CD1c-positive myeloid dendritic cell (primary cell): Measurements from ENCODE around the gene CD226.
A peak's percentile ranks its signal among the peaks of the same experiment; 100 is the strongest.
"Not testable (repeated sequence)": the region's sequence is repeated elsewhere in the genome, so short reads cannot be mapped to it uniquely, and the experiment has no call there.

Source experiments
- DNase-seq: peaks from one replicate; pipeline ENCODE4 v3.0.0-alpha.2; 2016; ENCODE audit errors: extremely low spot score

Gene CD226

DNA sequence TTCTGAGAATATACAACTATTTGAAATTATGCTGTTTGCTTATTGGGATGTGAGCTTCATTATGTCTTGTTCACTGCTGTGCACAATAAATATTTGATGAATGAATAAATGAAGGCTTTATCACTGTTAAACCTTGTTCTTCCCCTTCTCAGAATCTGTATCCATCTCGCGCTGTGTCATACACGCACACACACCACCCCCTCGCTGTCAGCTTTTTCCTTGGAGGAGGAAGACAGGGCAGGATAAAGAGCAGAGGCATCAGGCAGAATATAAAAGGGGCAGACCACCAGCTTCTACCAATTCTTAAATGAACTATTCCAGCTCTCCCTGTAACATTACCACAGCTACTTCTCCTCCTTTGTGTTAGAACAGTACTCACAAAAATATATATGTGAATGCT is 75.0 kb downstream of the CD226 start:
- no peak for DNase-seq

DNA sequence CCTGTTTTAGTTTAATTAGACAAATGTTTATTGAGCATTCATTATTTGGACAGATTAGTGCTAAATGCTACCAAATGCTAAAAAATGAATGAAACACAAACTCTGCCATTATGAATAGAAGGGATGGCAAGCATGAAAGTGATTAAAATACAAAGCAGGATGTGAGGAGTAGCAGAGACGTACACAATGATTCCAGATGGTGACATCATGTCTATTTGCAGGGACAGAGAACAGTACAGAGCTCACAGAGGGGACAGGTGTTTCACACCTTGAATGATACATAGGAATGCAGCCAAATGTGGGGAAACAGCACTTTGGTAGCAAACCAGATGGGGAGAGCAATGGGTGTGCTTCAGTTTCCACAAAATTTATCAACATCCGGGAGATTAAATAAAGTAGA is 76.3 kb downstream of the CD226 start:
- no peak for DNase-seq

DNA sequence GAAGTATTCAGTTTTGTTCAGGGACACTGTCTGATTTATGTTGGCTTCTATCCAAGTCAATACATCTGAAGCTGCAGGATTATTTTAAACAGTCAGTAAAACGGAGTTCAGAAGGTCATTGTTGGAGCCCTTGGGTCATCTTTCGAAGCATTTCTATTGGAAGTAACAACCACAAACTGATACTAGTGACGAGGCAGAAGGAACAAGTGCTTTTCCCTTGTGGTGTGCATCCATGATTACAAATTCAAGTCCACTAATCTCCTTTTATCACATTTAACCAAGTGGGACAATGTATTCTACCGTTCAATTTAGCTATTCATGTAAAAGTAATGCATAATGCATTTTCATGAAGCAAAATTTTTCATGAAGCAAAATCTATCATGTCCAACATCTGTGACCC is 76.9 kb downstream of the CD226 start:
- DNase-seq: no peak

DNA sequence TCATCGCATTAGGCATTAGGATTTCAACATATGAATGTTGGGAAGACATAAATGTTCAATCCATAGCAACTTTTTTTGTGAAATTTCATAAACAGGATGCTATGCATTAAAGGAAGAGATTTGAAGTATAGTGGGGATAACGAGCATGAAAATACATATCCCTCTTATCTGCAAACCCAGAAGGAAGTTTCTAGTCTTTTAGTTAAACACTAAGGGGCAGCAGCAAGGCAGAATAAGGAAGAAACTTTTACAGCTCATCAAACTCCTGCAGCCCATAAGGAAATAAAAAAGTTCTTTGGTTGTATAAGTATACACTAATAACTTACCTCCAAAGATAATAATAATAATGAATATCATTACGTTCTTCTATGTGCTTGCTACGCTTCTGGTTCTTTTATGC is 81.5 kb downstream of the CD226 start:
- DNase-seq: no peak

DNA sequence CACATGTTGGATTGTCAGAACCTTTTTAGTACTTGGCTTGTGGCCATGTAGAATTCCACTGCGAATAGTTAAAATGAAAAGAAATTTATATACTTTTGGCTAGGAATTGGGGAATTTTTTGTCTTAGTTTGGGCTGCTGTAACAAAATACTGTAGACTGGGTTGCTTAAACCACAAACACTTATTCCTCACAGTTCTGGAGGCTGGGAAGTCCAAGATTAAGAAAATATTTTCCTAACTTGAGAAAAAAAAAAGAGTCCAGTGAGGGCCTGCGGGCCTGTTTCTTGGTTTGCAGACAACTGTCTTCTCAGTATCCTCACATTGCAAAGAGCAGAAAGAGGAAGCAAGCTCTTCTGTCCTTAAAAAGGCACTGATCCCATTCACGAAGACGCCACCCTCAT is 81.9 kb downstream of the CD226 start:
- DNase-seq: no peak

DNA sequence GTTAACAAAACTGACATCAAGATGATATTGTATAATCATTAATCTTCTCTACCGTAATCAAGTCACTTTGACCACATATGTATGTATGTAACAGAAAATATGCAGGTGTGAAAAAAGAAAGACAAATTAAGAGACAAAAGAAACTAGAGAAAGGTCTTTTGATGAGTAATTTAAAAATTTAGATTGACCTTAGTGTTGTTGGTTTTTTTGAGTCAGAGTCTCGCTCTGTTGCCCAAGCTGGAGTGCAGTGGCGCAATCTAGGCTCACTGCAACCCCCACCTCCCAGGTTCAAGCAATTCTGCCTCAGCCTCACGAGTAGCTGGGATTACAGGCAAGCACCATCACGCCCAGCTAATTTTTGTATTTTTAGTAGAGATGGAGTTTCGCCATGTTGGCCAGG is 82.9 kb downstream of the CD226 start:
- DNase-seq: not testable (repeated sequence)

DNA sequence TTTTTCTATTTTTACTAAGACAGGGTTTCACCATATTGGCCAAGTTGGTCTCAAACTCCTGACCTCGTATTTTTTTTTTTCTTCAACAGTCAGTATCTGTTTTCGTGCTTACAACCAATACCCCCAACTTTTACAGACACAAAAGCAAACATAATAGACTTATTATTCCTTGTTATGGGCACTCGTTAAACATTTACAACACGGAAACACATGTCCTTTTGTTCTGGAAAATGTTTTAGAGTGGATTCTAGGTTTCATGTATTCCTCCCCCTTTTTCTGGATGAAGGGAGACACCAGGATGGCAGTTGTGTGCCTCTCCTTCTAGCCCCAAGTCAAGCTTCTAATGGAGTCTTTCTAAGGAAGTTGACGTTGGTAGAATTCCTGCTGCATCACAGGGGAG is 88.8 kb downstream of the CD226 start:
- DNase-seq: no peak

DNA sequence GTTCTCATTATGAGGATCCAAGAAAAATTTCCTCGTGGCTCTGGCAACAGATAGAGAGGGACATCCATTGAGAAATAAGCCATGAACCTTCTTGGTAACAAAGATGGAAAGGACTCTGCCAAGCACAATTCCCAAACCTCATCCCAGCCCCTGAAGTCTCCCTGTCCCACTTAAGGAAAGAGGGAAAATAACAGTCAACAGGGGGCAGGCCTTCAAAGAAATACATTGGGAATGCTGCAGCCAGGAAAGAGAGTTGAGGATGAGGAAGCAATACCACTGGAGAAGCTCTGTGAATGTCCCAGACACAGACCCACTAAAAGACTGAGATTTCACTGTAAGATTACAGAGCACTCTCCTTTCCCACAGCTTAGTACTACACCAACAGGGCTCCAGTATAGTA is 93.2 kb downstream of the CD226 start:
- DNase-seq: no peak

DNA sequence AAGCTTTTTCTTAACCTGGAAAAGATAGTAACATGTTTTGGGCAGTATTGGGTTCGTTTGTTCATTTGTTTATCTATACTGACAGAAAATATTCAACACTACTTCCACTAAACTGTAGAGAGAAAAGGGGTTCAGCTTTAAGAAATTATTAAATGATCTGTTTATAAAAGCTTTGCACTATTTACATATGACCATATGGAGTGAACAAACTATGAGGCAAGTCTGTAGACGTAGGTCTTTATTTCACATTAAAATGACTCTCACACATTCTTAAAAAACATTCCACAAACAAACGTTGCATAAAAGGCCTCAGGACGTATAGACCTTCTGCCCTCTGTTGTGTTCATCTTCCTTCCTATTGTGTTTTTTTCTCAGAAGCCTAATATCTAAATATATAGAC is 94.6 kb downstream of the CD226 start:
- no peak for DNase-seq

DNA sequence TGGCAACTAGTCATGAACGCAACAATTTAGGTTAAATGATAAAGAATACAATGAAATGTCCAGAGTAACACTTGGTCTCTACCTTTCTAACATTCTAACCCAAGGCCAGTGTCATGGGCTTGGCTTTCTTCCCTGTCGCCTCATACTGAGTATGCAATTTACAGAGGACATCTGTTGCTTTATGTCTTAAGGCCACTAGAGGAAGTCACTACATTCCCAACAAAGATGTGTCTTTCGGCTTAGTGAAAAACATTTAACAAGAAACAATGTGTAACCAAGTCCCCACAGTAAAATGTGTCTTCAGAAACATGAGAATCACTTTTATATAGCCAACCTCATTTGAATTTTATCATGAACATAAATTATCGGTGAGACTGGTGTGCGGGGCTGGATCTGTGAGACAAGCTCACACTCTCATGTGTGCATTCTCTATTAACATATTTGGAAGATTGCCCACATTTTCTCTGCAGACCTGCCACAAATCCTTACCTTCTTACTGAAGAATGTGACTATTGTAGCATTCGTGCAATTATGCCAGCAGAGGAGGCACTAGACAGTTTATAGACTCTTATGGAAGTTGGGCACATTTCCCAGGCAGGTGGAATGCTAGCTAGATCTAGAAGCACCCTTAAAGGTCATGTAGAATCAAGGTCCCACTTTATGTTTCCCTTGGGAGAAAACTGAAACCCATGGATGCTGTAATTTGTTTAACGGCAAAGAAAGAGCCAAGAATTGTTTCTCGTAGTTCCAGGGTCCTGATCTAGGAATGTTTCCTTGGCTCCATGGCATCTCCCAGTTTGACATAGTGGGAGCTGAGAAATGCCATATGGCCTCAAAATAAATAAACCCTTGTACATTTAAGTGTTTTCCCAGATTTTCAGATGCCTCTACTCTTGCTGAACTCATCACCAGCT is 101.8 kb downstream of the CD226 start:
- no peak for DNase-seq

DNA sequence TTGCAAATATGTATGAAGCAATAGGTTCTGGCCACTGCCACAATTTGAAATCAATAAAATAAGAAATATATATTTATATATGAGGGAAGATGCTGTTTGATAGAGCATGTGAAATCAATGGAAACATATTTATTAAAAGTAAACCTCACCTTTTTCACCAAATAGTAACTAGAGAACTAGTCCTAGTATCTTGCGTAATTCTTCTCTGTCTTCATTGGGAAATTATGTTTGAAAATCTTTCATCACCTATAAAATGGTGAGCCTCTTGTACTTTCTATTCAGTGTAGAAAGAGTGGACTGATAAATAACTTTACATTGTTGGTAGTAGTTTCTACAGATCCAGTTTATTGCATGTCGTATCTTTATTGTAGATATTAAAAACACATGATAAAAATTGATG is 103.0 kb downstream of the CD226 start:
- DNase-seq: no peak

DNA sequence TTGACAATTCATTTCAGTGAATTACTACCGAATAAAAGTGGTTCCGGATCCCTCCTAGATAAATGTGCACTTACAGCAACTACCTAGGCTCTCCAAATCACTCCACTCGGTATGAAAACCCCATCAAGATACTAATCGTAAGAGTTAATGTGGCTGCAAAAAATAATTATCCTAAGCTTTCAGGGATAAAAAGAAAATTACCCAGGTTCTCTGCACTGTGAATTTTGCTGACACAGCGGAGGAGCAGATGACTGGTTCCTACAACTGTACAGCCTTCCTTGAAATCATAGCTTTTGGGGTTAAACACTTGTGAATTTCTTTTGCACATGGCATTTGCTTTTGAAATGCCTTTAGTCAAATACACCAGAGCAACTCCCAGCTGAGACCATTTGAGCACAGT is 104.7 kb downstream of the CD226 start:
- no peak for DNase-seq

DNA sequence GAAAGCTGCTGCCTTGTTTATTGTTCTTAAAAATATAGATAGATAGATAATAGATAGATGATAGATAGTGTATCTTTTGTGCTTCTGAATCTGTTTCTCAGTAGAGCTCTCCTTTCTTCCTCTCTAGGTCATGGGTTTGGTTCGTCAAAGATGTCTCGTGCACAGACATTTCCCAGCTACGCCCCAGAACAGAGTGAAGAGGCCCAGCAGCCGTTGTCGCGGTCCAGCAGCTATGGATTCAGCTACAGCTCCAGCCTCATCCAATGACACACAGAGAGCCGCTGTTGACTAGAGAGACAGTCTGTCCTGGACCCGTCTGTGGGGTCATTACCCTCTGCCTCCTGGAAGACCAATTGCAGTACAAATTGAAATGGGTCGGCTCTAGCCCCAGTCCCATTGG is 106.6 kb downstream of the CD226 start:
- DNase-seq: no peak

DNA sequence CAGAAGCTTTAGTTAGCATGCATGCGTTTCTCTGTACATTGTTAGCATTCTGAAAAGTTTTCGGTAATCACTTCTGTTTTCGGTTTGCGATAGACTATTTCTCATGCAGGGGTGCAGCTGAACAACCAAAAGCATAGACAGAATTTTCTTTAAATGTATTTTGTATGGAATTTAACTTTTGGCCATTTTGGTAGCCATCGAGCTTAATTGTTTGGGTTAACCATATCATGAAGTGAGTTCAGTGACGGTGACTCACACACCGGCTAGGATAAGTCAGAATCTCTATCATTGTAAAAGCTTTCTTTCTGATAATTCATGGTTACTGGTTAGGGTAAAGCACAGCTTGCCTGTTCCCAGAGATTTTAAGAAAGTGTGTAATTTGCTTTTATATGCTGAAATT is 107.2 kb downstream of the CD226 start:
- no peak for DNase-seq

DNA sequence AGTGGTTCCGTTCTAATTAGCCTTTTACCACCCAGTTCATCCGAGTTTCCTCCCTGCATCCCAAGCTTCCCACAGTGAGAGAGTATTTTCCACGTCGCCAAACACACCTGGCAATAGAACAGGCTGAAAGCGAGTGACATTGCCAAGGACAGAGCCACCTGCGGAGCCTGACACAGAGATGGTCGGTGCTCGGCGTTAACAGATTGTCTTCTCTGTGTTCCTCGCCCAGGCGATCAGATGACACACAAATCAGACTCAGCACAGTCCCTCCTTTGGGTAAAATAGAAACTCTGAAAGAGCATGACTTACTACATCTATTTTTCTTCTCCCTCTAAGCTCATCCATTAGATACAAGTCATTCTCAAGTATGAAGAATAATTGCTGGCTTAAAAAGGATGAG is 107.7 kb downstream of the CD226 start:
- DNase-seq: no peak

DNA sequence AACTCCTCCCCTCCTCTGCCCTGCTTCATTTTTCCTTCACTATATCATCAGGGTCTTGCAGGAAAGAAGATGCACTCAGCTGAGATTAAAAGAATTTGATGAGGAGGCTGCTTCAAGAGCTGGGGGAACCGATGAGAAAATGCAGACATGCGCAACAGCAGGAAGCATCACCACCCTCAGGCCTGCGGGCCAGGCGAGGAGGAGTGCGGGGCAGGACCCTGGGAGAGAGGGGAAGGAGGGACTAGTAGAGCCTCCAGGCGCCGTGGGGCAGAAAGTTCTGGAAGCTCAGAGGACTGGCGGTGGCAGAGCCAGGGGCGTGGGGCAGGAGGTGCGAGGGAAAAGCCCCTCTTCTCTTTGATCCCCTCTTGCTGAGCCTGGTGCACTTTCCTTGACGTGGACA is 108.2 kb downstream of the CD226 start:
- DNase-seq: no peak

DNA sequence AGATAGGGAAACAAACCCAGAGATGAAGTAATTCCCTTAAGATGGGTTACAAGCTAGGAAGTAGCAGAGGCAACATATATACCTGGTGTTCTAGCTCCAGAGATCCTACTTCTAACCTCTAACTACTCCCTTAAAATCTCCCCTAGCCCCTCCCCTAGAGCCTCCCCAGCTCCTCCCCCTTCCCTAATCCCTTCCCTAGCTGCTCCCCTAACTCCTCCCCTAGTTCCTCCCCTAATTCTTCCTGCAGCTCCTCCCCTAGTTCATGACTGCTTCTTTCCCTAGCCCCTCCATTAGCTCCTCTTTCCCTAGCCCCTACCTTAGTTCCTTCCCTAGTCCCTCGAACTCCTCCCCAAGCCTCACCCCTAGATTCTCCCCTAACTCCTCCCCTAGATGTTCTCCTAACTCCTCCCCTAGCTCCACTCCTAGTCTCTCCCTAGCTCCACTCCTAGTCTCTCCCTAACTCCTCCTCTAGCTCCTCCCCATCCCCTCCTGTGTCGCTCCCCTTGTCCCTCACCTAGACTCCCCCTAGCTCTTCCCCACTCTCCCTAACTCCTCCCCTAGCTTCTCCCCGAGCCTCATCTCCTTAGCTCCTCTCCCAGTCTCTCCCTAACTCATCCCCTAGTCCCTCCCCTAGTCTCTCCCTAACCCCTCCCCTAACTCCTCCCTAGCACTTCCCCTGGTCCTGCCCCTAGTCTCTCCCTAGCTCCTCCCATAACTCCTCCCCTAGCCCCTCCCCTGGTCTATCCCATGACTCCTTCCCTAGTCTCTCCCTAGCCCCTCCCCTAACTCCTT is 108.9 kb downstream of the CD226 start:
- peak; percentile 10 for DNase-seq

DNA sequence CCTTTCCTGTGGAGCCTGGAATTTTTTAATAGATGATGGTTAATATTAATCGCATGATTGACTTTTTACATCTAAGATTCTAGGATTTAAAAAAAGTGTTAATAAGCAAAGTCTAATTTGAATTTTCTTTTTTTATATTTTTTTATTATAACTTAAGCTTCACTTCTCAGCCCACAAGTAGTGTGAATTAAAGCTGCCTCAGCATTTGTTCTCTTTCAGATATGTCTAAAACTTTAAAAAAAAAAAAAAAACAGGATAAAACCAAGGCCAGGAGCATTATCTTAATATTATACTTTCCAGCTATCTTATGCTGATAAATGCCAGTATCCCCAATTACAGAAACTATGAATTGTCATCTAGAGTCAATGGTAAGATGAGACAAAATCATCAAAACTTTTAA is 109.7 kb downstream of the CD226 start:
- no peak for DNase-seq

DNA sequence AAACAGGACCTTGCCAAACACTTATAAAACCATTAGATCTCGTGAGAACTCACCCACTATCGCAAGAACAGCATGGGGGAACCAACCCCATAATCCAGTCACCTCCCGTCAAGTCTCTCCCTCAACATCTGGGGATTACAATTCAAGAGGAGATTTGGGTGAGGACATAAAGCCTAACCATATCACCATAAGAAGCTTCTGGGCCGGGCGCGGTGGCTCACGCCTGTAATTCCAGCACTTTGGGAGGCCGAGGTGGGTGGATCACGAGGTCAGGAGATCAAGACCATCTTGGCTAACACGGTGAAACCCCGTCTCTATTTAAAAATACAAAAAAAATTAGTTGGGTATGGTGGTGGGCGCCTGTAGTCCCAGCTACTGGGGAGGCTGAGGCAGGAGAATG is 112.7 kb downstream of the CD226 start:
- DNase-seq: not testable (repeated sequence)

DNA sequence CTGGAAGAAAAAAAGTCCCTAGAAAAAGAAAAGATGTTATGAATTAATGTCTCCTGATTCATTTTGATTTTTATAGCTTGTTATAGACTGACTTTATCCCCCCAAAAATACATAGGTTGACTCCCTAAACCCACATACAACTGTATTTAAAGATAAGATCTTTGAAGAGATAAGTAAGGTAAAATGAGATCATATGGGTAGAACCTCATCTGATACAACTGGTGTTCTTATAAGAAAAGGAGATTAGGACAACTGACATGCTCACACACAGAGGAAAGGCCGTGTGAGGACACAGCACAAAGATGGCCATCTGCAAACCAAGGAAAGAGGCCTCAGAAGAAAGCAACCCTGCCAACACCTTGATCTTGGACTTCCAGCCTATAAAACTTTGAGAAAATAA is 117.5 kb downstream of the CD226 start:
- DNase-seq: no peak

DNA sequence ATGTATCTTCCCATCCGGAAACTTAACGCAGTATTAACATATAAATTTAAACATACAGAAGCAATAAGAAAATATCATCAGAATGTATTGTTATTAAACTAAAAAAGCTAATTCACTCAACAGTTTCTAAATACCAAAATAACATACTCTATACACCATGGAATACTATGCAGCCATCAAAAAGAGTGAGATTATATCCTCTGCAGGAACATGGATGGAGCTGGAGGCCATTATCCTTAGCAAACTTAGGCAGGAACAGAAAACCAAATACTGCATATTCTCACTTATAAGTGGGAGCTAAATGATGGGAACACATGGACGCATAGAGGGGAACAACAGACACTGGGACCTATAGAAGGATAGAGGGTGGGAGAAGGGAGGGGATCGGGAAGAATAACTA is 127.1 kb downstream of the CD226 start:
- no peak for DNase-seq

DNA sequence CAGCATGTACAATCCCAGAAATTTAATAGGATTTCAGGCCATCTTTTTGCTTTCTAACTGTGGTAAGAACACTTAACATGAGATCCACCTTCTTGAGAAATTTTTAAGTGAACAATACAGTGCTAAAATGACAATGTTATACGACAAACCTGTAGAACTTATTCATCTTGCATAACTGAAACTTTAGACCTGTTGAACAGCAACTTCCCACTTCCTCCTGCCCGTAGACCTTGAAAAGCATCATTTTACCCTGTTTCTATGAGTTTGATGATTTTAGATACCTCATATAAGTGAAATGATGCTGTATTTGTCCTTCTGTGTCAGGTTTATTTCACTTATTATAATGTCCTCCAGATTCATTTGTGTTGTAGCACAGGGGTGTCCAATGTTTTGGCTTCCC is 128.2 kb downstream of the CD226 start:
- DNase-seq: no peak

DNA sequence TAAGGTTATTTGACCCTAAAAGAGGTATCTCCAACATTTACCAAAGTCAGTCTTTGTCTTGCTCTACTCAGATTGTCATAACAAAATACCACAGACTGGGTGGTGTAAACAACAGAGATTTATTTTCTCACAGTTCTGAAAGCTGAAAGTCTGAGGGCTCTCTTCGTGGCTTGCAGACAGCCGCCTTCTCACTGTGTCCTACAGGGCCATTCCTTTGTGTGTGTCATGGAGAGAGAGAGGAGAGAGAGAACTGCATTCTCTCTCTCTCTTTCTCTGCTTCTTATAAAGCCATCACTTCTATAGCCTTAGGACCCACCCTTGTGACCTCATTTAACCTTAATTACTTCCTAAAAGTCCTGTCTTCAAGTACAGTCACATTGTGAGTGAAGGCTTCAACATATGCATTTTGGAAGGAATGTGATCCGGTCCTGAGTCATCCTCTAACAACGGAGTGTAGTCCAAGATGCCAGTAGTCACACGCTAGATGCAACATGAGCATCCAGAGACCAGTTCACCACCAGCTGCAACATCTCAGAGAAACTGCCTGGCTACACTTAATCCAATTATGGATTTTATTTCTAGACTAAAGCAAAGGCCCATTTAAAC is 130.2 kb downstream of the CD226 start:
- no peak for DNase-seq
